HepG2 (cell line): Measurements from ENCODE around the gene SSBP1. TPM values are rescaled to one million over a fixed set of nuclear protein-coding genes. Genes with fewer than 3 reads are reported as not detected.

Experiments
- ATAC-seq: fragments of 200-7000 bp; cut with Tn5 transposase; 3 replicates; pipeline ENCODE4 v1.9.1; 2020; ENCODE audit warnings: mild to moderate bottlenecking, moderate library complexity
- BruUV-seq: library from RNA; stranded (reverse); fragments of 400-500 nt; replicated peaks from 2 replicates; lab custom pipeline; 2021; lab: Mats Ljungman, UMichigan
- CTCF ChIA-PET: fragments of 300-600 bp; formaldehyde crosslinking; extraction: SDS; loops from one replicate; lab custom pipeline; 2021; ENCODE audit warnings: low total read pairs, inconsistent platforms, low intra/inter-chr PET ratio; lab: Yijun Ruan, JAX
- POLR2A ChIA-PET: fragments of 350-600 bp; sonication (Branson Sonifier 250); formaldehyde crosslinking; loops from one replicate; lab custom pipeline; 2020; ENCODE audit warnings: antibody characterized with exemption, inconsistent platforms; lab: Yijun Ruan, JAX
- DNase-seq: peaks from one replicate; pipeline ENCODE4 v3.0.0-alpha.2; 2015; ENCODE audit warnings: low spot score
- FAIRE-seq: peaks from 3 replicates; lab custom pipeline; 2011; peaks lifted over from hg19 to GRCh38; lab: Jason Lieb, UNC
- H2AFZ ChIP-seq: one replicate; pipeline ENCODE4 v1.6.1; 2011; ENCODE audit warnings: low read length, inconsistent platforms
- H3K27ac ChIP-seq: fragments of 300-600 bp; 3 replicates; pipeline ENCODE4 v1.8.0; 2011; ENCODE audit warnings: mixed run types, mild to moderate bottlenecking, mixed read lengths, low read length, inconsistent platforms; ENCODE audit not compliant: insufficient read depth; ENCODE audit errors: extremely low read length
- H3K27me3 ChIP-seq, 2 experiments: fragments of 200-600 bp in 1 of 2; 2 replicates in 1 of 2; 3 replicates in 1 of 2; pipeline versions ENCODE4 v1.6.0 to v1.8.0; 2011; ENCODE audit warnings: low read length in 2 of 2, mild to moderate bottlenecking in 2 of 2, moderate library complexity in 2 of 2, inconsistent platforms in 1 of 2; ENCODE audit not compliant: insufficient read depth in 2 of 2, control insufficient read depth in 1 of 2
- H3K36me3 ChIP-seq, 2 experiments: fragments of 200-600 bp in 1 of 2; replicated peaks in 1 of 2; 2 replicates in 1 of 2; 3 replicates in 1 of 2; pipeline versions ENCODE4 v1.5.1 to v1.8.0; 2011; ENCODE audit warnings: low read length in 2 of 2, inconsistent platforms in 1 of 2; ENCODE audit not compliant: insufficient read depth in 2 of 2, control insufficient read depth in 1 of 2
- H3K4me1 ChIP-seq: 2 replicates; pipeline ENCODE4 v1.5.1; 2012; ENCODE audit warnings: low read length, inconsistent platforms; ENCODE audit not compliant: insufficient read depth
- H3K4me2 ChIP-seq: 2 replicates; pipeline ENCODE4 v1.6.0; 2011; ENCODE audit warnings: low read depth, low read length, inconsistent platforms
- H3K4me3 ChIP-seq, 3 experiments: fragments of 200-600 bp in 1 of 3; sonication (generic), shearing (Covaris generic) in 1 of 3; replicated peaks in 1 of 3; 2 replicates each; pipeline ENCODE4 v1.5.1; 2011 to 2016; ENCODE audit warnings: low read length in 3 of 3, inconsistent platforms in 2 of 3, low read depth in 2 of 3, mild to moderate bottlenecking in 2 of 3, control low read depth in 1 of 3, mixed read lengths in 1 of 3; ENCODE audit not compliant: insufficient read depth in 1 of 3
- H3K79me2 ChIP-seq: one replicate; pipeline ENCODE4 v1.6.1; 2011; ENCODE audit warnings: low read length, inconsistent platforms; ENCODE audit not compliant: insufficient read depth
- H3K9ac ChIP-seq: 2 replicates; pipeline ENCODE4 v1.6.0; 2011; ENCODE audit warnings: mild to moderate bottlenecking, low read depth, low read length, inconsistent platforms; ENCODE audit not compliant: insufficient read depth
- H3K9me3 ChIP-seq: 2 replicates; pipeline ENCODE4 v1.5.1; 2012; ENCODE audit warnings: mild to moderate bottlenecking, low read length
- H4K20me1 ChIP-seq: 2 replicates; pipeline ENCODE4 v1.6.0; 2011; ENCODE audit warnings: inconsistent platforms, mild to moderate bottlenecking, low read length, moderate library complexity; ENCODE audit not compliant: insufficient read depth
- ARNT ChIP-seq: fragments of 450-650 bp; IDR thresholded peaks from 2 replicates; pipeline ENCODE4 v1.6.1; 2017
- CSRNP1 ChIP-seq: sonication (generic); formaldehyde crosslinking; IDR thresholded peaks from 2 replicates; pipeline ENCODE4 v1.8.1; 2023; ENCODE audit warnings: mild to moderate bottlenecking, missing genetic modification reagents
- EP300 ChIP-seq, 3 experiments: sonication (generic) in 1 of 3; formaldehyde crosslinking in 1 of 3; IDR thresholded peaks; 2 replicates each; pipeline versions ENCODE4 v1.5.1 to v1.6.1; 2011 to 2020; ENCODE audit warnings: low read depth in 2 of 3, low read length in 2 of 3, borderline replicate concordance in 1 of 3, improper control_type of control experiment in 1 of 3, mild to moderate bottlenecking in 1 of 3, missing genetic modification reagents in 1 of 3, moderate library complexity in 1 of 3
- NPAS2 ChIP-seq: sonication (generic); formaldehyde crosslinking; IDR thresholded peaks from 2 replicates; pipeline ENCODE4 v1.8.0; 2022; ENCODE audit warnings: mild to moderate bottlenecking, missing genetic modification reagents, borderline replicate concordance
- PRDM15 ChIP-seq: sonication (generic); formaldehyde crosslinking; IDR thresholded peaks from 2 replicates; pipeline ENCODE4 v1.4.0; 2020; ENCODE audit warnings: missing genetic modification reagents
- ZKSCAN1 ChIP-seq: fragments of 150-350 bp; IDR thresholded peaks from 2 replicates; pipeline ENCODE4 v1.6.1; 2014; ENCODE audit warnings: low read length
- ZNF274 ChIP-seq: sonication (generic); formaldehyde crosslinking; IDR thresholded peaks from 2 replicates; pipeline ENCODE4 v1.5.1; 2020; ENCODE audit warnings: mild to moderate bottlenecking, missing genetic modification reagents
- ZNF350 ChIP-seq: sonication (generic); formaldehyde crosslinking; IDR thresholded peaks from 2 replicates; pipeline ENCODE4 v1.4.0; 2020; ENCODE audit warnings: mild to moderate bottlenecking, low read depth, missing genetic modification reagents, borderline replicate concordance
- ZNF567 ChIP-seq: sonication (generic); formaldehyde crosslinking; IDR thresholded peaks from 2 replicates; pipeline ENCODE4 v1.8.1; 2023; ENCODE audit warnings: mild to moderate bottlenecking, missing genetic modification reagents, borderline replicate concordance
- WGBS: methylation state at CpG from one replicate; pipeline ENCODE4 v1.1.6; 2017; ENCODE audit warnings: low lambda C conversion rate; 5-methylcytosine and 5-hydroxymethylcytosine counted together
- in situ Hi-C: cut with HindIII; loops from 2 replicates; pipeline ENCODE4 v1.10.0; 2017; ENCODE audit warnings: low pct_unique_long_range_greater_than_20kb; ENCODE audit not compliant: extremely low pct_ligation_motif_present
- intact Hi-C: fragments of 100-400 bp; cut with micrococcal nuclease; formaldehyde crosslinking; loops from one replicate; pipeline ENCODE4 v1.10.0; 2022; ENCODE audit not compliant: unreplicated experiment
- polyA plus RNA-seq, 8 experiments: library from polyadenylated mRNA; depleted of rRNA in 3 of 8; stranded (reverse) in 7 of 8; unstranded in 1 of 8; fragments of >200 nt; fragmentation: Illumina TruSeq in 4 of 8; extraction: Trizol in 4 of 8; gene quantifications; 2 replicates each; pipeline versions ENCODE4 v1.2.1 to v1.2.3, GENCODE V29; 2011 to 2016; ENCODE audit warnings: low read depth in 4 of 8, missing spikeins in 1 of 8, mixed read lengths in 1 of 8; ENCODE audit not compliant: insufficient read depth in 1 of 8
- total RNA-seq, 5 experiments: library from RNA; depleted of rRNA; stranded (reverse); fragments of >200 nt; fragmentation: Illumina TruSeq; extraction: Trizol; gene quantifications; 2 replicates each; pipeline ENCODE4 v1.2.3, GENCODE V29; 2016; ENCODE audit warnings: low read depth in 1 of 5
- TF ChIP-seq, protein P1 (sequence below): sonication (generic); formaldehyde crosslinking; IDR thresholded peaks from 2 replicates; pipeline ENCODE4 v1.5.0; 2020; ENCODE audit warnings: missing genetic modification reagents, mild to moderate bottlenecking, borderline replicate concordance
- TF ChIP-seq, protein P2 (sequence below): sonication (generic); formaldehyde crosslinking; IDR thresholded peaks from 2 replicates; pipeline ENCODE4 v1.5.1; 2020; ENCODE audit warnings: mild to moderate bottlenecking, missing genetic modification reagents, borderline replicate concordance

SSBP1 gene
- total and polyA plus RNA-seq, 2 of the 13 experiments (the other 11 are each of a cell fraction or from before 2014, with no cell fraction given): 64.4 to 254 TPM

DNA sequence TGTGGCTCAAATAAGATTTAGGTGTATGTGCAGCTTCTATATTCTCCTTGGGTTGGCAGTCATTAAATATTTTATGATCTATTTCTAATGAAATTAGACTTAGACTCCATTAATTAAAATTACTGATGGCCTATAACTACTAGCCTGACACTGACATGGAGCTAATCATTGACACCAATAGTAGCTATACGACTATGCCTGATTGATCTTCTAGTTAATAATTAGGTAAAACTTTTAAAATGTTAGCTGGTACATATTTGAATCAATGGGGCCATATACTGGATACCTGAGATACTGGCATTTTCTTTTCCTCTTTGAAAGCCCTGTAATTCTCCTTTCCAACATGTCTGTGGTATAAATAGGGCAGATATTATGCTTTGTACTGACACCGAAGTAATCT is 15.6 kb upstream of the SSBP1 start:
- H3K9ac ChIP-seq: no peak overlapping the region
- in situ Hi-C loops (no loop called here), intact Hi-C loops (no loop called here)
- H3K27ac ChIP-seq: no peak overlapping the region
- WGBS: 29% methylated on average over 2 of the region's 2 CpGs
- FAIRE-seq: no peak
- no peak overlapping the region for H2AFZ ChIP-seq
- H3K4me1 ChIP-seq: no peaks in the 10 kb centered on the region
- H4K20me1 ChIP-seq: no peaks in the 10 kb centered on the region
- ChIA-PET CTCF (no interaction called here), POLR2A (no interaction called here)
- H3K4me2 ChIP-seq: no peak overlapping the region
- H3K4me3 ChIP-seq: no peak overlapping the region
- ATAC-seq: no peak
- BruUV-seq: no TSS peak
- DNase-seq: no peak
- no peaks in the 10 kb centered on the region for H3K9me3 ChIP-seq
- H3K27me3 ChIP-seq: no peaks in the 10 kb centered on the region; a peak in 1 of 5 replicates
- H3K36me3 ChIP-seq: no peaks in the 10 kb centered on the region
- H3K79me2 ChIP-seq: no peaks in the 10 kb centered on the region
- TF ChIP-seq ZKSCAN1 (no peak), EP300 (IDR thresholded peaks at IDR 0.05; ENCODE audit: low read depth in 2 of 2, low read length in 2 of 2) (no peak), EP300 (CRISPR knock-in tag; IDR thresholded peaks at IDR 0.05; ENCODE audit: borderline replicate concordance) (no peak), ZNF567 (CRISPR knock-in tag) (no peak), ARNT (no peak), ZNF274 (CRISPR knock-in tag) (no peak), NPAS2 (CRISPR knock-in tag) (no peak), ZNF350 (CRISPR knock-in tag) (no peak), CSRNP1 (CRISPR knock-in tag) (no peak), PRDM15 (no peak)
- TF ChIP-seq, protein P1, sequence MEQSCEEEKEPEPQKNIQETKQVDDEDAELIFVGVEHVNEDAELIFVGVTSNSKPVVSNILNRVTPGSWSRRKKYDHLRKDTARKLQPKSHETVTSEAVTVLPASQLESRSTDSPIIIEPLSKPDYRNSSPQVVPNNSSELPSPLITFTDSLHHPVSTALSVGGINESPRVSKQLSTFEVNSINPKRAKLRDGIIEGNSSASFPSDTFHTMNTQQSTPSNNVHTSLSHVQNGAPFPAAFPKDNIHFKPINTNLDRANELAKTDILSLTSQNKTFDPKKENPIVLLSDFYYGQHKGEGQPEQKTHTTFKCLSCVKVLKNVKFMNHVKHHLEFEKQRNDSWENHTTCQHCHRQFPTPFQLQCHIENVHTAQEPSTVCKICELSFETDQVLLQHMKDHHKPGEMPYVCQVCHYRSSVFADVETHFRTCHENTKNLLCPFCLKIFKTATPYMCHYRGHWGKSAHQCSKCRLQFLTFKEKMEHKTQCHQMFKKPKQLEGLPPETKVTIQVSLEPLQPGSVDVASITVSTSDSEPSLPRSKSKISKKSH (CRISPR knock-in tag): no peak
- TF ChIP-seq, protein P2, sequence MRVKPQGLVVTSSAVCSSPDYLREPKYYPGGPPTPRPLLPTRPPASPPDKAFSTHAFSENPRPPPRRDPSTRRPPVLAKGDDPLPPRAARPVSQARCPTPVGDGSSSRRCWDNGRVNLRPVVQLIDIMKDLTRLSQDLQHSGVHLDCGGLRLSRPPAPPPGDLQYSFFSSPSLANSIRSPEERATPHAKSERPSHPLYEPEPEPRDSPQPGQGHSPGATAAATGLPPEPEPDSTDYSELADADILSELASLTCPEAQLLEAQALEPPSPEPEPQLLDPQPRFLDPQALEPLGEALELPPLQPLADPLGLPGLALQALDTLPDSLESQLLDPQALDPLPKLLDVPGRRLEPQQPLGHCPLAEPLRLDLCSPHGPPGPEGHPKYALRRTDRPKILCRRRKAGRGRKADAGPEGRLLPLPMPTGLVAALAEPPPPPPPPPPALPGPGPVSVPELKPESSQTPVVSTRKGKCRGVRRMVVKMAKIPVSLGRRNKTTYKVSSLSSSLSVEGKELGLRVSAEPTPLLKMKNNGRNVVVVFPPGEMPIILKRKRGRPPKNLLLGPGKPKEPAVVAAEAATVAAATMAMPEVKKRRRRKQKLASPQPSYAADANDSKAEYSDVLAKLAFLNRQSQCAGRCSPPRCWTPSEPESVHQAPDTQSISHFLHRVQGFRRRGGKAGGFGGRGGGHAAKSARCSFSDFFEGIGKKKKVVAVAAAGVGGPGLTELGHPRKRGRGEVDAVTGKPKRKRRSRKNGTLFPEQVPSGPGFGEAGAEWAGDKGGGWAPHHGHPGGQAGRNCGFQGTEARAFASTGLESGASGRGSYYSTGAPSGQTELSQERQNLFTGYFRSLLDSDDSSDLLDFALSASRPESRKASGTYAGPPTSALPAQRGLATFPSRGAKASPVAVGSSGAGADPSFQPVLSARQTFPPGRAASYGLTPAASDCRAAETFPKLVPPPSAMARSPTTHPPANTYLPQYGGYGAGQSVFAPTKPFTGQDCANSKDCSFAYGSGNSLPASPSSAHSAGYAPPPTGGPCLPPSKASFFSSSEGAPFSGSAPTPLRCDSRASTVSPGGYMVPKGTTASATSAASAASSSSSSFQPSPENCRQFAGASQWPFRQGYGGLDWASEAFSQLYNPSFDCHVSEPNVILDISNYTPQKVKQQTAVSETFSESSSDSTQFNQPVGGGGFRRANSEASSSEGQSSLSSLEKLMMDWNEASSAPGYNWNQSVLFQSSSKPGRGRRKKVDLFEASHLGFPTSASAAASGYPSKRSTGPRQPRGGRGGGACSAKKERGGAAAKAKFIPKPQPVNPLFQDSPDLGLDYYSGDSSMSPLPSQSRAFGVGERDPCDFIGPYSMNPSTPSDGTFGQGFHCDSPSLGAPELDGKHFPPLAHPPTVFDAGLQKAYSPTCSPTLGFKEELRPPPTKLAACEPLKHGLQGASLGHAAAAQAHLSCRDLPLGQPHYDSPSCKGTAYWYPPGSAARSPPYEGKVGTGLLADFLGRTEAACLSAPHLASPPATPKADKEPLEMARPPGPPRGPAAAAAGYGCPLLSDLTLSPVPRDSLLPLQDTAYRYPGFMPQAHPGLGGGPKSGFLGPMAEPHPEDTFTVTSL (CRISPR knock-in tag): no peak
